GM06990 (cell line): ENCODE data around the gene VPS18.

Experiments
- DNase-seq: peaks from one replicate; pipeline ENCODE4 v3.0.0-alpha.2; 2011; ENCODE audit not compliant: insufficient read length; ENCODE audit errors: extremely low read depth
- H3K27me3 ChIP-seq: replicated peaks from 2 replicates; pipeline ENCODE4 v1.6.0; 2011; ENCODE audit warnings: low read length; ENCODE audit not compliant: control insufficient read depth, insufficient read depth
- H3K36me3 ChIP-seq: 2 replicates; pipeline ENCODE4 v1.5.1; 2011; ENCODE audit warnings: low read length; ENCODE audit not compliant: control insufficient read depth, insufficient read depth
- H3K4me3 ChIP-seq: replicated peaks from 2 replicates; pipeline ENCODE4 v1.5.1; 2011; ENCODE audit warnings: low read depth, mild to moderate bottlenecking, control low read depth, low read length
- TF ChIP-seq, protein P1 (sequence below): IDR thresholded peaks from 2 replicates; pipeline ENCODE4 v1.5.1; 2011; ENCODE audit warnings: low read length, control low read depth, mild to moderate bottlenecking, inconsistent platforms; ENCODE audit not compliant: insufficient read depth, poor library complexity, severe bottlenecking

Gene VPS18

DNA sequence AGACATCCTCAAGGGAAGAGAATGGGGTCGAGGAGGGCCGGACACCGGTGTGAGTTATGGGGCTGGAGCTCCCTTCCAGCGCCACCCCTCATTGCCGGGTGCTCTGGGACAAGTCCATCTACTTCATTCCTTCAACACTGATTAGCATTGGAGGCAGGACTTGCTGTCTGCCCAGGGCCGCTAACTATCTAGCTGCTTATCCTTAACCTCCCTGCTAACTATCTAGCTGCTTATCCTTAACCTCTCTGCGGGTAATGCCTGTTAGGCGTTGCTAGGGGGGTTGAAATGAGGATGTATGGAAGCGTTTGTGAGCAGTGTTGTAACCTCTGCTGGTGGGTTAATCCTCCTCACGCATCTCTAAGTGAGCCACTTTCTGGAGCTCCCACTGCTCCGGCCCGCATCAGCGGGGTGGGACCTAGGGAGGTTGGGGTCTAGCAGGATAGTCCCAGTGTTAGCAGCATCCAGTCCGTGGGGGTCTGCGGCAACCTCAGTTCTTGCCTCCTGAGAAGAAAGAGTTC lies 48.1 kb downstream of the VPS18 start:
- Histone ChIP-seq H3K27me3 (no peaks in the 10 kb centered on the region), H3K4me3 (peak overlapping the region; percentile 68), H3K36me3 (no peaks in the 10 kb centered on the region)
- TF ChIP-seq, protein P1, sequence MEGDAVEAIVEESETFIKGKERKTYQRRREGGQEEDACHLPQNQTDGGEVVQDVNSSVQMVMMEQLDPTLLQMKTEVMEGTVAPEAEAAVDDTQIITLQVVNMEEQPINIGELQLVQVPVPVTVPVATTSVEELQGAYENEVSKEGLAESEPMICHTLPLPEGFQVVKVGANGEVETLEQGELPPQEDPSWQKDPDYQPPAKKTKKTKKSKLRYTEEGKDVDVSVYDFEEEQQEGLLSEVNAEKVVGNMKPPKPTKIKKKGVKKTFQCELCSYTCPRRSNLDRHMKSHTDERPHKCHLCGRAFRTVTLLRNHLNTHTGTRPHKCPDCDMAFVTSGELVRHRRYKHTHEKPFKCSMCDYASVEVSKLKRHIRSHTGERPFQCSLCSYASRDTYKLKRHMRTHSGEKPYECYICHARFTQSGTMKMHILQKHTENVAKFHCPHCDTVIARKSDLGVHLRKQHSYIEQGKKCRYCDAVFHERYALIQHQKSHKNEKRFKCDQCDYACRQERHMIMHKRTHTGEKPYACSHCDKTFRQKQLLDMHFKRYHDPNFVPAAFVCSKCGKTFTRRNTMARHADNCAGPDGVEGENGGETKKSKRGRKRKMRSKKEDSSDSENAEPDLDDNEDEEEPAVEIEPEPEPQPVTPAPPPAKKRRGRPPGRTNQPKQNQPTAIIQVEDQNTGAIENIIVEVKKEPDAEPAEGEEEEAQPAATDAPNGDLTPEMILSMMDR, result no peak
- DNase-seq, result no peak

GRCh38 chr15:40942878-40943277 lies 48.6 kb downstream of the VPS18 start:
- Histone ChIP-seq H3K27me3 (no peaks in the 10 kb centered on the region), H3K36me3 (no peaks in the 10 kb centered on the region), H3K4me3 (peak overlapping the region; percentile 68; the same call in 1 of the 2 replicates)
- TF ChIP-seq, protein P1, result no peak
- no peak for DNase-seq

- no peak for DNase-seq
- TF ChIP-seq, protein P1, result no peak
- no peaks in the 10 kb centered on the region for H3K36me3 ChIP-seq
- H3K4me3 ChIP-seq, result no peak overlapping the region
- H3K27me3 ChIP-seq, result no peaks in the 10 kb centered on the region
These were observed 49.6 kb downstream of the VPS18 start for GRCh38 chr15:40943764-40944365.

DNA sequence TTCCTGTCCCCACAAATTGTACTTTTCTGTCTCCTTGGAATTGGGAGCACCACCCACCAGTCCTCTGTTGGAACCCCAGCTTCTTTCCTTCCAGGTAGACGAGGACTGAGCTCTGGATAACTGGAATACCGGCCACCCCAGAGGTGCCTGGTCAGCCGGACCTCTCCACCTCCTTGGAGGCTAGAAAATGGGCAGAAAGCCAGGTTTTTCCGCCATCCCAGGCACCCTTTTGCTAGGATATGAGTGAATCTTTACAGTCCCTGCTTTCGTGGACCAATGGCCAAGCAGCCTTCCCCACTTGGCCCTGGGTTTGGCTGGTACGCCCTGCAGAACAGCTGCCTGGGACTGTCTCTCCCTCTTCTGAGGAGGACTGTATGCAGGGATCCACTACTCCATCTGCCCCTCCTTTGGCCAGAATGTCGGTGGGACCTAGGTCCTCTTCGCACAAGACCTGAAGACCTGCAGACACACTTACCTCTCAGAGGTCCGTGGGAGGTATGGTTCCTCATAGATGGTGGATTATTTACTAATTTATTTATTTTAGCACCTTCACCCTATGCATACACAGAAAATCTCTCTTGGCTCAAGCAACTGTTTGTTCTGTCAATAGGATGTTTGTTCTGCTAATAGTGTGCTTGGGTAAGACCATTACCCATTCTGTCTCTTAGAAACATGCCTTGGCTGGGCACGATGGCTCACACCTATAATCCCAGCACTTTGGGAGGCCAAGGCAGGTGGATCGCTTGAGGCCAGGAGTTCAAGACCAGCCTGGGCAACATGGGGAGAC lies 50.5 kb downstream of the VPS18 start:
- Histone ChIP-seq H3K36me3 (no peaks in the 10 kb centered on the region), H3K4me3 (no peak overlapping the region), H3K27me3 (no peaks in the 10 kb centered on the region)
- no peak for DNase-seq
- TF ChIP-seq, protein P1, result no peak

DNA sequence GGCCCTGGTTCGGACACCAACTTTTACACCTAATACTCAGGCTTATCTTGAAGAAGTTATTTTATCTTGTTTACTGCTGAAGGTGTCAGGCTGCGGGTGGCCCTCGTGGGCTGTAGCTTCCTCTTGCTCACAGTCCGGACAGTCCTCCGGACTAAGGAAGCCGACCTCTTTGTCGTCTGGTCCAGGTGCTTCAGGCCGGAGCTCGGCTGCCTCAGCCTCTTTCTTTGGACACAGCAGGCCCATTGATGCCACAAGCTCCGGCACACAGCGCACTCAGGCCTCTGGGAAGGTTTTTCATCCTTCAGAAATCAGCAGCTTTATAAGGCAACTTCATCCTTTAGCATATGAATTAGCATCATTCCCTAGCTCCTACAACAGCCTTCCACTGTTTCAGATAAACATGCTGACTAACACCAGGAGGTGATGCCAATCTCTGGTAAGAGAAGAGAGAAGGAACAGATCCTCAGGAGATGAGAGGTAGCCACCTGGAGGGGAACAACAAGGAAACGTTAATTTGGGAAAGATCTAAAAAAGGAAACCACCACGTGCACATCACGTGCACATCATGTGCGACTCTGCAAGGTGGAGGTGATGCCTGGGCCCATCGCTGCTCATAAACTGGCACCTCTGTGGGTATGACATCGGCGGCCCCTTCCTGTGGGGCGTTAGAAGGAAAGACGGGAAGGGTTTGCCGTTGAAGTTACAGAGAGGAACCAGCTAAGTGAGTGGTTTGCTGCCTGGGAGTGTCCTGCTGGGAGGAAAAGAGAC lies 54.6 kb downstream of the VPS18 start:
- H3K4me3 ChIP-seq, result no peak overlapping the region
- no peaks in the 10 kb centered on the region for H3K27me3 ChIP-seq
- H3K36me3 ChIP-seq, result no peaks in the 10 kb centered on the region
- TF ChIP-seq, protein P1, result no peak
- no peak for DNase-seq
